ENCODE results near the gene MAD2L1BP.

GRCh38 chr6:43610431-43610830 is 25.2 kb upstream of the MAD2L1BP start:
- TF ChIP-seq EZH2 (IDR thresholded peaks at IDR 0.05; ENCODE audit: low read depth): no peak
- no peak for TF ChIP-seq CTCF (conservative IDR thresholded peaks at IDR 0.05)

Data from PC-9 (cell line).